Activated CD4-positive, alpha-beta memory T cell treated with anti-CD3 and anti-CD28 coated beads, Interleukin-2, amount 10 ng/mL, durations not matched to agents 7 days and 5 days (primary cell): ENCODE results near the gene KNG1. TPM values are rescaled to one million over a fixed set of nuclear protein-coding genes. Genes with fewer than 3 reads are reported as not detected.
"Not testable (repeated sequence)": the region's sequence is repeated elsewhere in the genome, so short reads cannot be mapped to it uniquely, and the experiment has no call there.

Experiments
- CTCF ChIA-PET: fragments of 350-600 bp; sonication (Branson Sonifier 250); formaldehyde crosslinking; loops from one replicate; lab custom pipeline; 2021; ENCODE audit warnings: antibody characterized with exemption, inconsistent platforms; lab: Charles Lee
- POLR2A ChIA-PET: fragments of 350-600 bp; sonication (Branson Sonifier 250); formaldehyde crosslinking; loops from one replicate; lab custom pipeline; 2021; ENCODE audit warnings: antibody characterized with exemption; lab: Charles Lee
- DNase-seq: peaks from one replicate; pipeline ENCODE4 v3.0.0-alpha.2; 2020
- H3K27ac Mint-ChIP-seq: one replicate; pipeline ENCODE4 v1.8.0; 2021; ENCODE audit warnings: mild to moderate bottlenecking, mixed read lengths
- H3K27me3 Mint-ChIP-seq: one replicate; pipeline ENCODE4 v1.8.0; 2021; ENCODE audit warnings: mixed read lengths
- H3K36me3 Mint-ChIP-seq: one replicate; pipeline ENCODE4 v1.8.0; 2021; ENCODE audit warnings: low read depth, mixed read lengths
- H3K4me1 Mint-ChIP-seq: one replicate; pipeline ENCODE4 v1.8.0; 2021; ENCODE audit warnings: mixed read lengths
- H3K4me3 Mint-ChIP-seq: one replicate; pipeline ENCODE4 v1.8.0; 2021; ENCODE audit warnings: mild to moderate bottlenecking, mixed read lengths
- H3K9me3 Mint-ChIP-seq: one replicate; pipeline ENCODE4 v1.8.0; 2021; ENCODE audit warnings: mixed read lengths
- total RNA-seq, 2 experiments: library from RNA; stranded (reverse); gene quantifications; one replicate each; pipeline ENCODE4 v1.2.3, GENCODE V29; 2021

KNG1 gene
- total RNA-seq, 2 experiments from 2014 or later: not detected

GRCh38 chr3:186693843-186694242 is 23.3 kb upstream of the KNG1 start:
- H3K27me3 Mint-ChIP-seq: peaks cover 31% of the 10 kb centered on the region
- CTCF ChIA-PET: no interaction called here
- H3K36me3 Mint-ChIP-seq: no peaks in the 10 kb centered on the region
- no peaks in the 10 kb centered on the region for H3K9me3 Mint-ChIP-seq
- POLR2A ChIA-PET: no interaction called here
- H3K4me1 Mint-ChIP-seq: no peaks in the 10 kb centered on the region
- no peak overlapping the region for H3K27ac Mint-ChIP-seq
- H3K4me3 Mint-ChIP-seq: no peak overlapping the region
- no peak for DNase-seq

DNA sequence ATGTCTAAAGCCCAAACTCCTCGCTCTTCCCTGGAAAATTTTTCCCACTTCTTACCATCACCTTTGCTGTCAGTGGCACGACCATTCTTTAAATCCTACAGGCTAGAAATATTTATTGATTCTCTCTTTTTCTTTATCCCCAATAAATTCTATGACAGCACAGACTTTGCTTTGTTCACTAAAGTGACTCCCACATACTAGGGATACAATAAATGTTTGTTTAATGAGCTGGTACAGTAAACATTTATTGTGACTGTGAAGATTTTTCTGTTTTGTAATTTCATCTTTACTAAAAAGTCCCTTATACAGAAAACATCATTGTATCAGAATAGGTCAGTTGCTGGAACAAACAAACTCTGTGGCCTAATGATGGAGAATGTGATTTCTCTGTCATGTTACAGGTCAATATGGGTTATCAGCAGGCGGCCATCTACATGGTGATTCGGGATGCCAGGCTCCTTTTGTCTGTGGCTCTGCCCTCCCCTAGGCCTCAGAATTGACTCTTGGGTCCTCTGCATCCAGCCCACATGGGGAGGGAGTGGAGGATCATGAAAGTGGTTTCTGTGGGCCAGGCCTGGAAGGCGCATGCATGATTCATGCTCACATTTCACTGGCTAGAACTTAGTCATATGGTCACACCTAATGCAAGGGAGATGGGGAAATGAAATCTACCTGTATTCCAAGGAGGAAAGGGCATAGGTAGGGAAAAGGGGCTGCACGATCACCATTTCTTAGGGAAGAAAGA is 22.7 kb upstream of the KNG1 start:
- no peak for DNase-seq
- Mint-ChIP-seq H3K4me1 (no peaks in the 10 kb centered on the region), H3K4me3 (no peak overlapping the region), H3K27ac (no peak overlapping the region), H3K36me3 (no peaks in the 10 kb centered on the region), H3K9me3 (no peaks in the 10 kb centered on the region), H3K27me3 (peaks cover 30% of the 10 kb centered on the region)
- ChIA-PET CTCF (no interaction called here), POLR2A (no interaction called here)

DNA sequence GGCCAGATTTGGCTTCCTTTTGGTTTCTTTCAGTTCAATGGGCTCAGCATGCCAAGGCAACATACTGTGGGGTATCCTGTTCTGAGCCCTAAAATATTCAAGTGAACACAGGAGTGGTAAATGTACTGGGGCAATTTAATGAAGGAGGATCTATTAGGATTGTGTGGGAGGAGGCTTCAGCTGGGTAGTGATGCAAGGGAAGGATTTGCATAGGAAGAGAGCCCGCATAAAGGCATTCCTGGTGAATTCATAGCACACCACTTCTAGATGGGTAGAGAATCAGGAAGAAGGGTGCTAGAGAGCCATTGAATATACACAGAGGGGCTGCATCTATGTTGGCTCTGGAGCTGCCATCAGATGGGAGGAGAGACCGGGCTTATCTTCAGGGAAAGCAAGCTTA is 20.6 kb upstream of the KNG1 start:
- Mint-ChIP-seq H3K27me3 (peaks cover 18% of the 10 kb centered on the region), H3K4me1 (peaks cover 9% of the 10 kb centered on the region), H3K36me3 (no peaks in the 10 kb centered on the region), H3K9me3 (no peaks in the 10 kb centered on the region), H3K4me3 (no peak overlapping the region), H3K27ac (no peak overlapping the region)
- POLR2A ChIA-PET: no interaction called here
- no peak for DNase-seq
- CTCF ChIA-PET: interaction anchor here (1.9 kb wide), 1 partner anchor 125 kb away, joined by 4 read pairs; no protein-coding TSS in a partner anchor

GRCh38 chr3:186697510-186697909 is 19.6 kb upstream of the KNG1 start:
- no peaks in the 10 kb centered on the region for H3K36me3 Mint-ChIP-seq
- CTCF ChIA-PET: interaction anchor here (1.9 kb wide), 1 partner anchor 124 kb away, joined by 4 read pairs; no protein-coding TSS in a partner anchor
- peaks cover 9% of the 10 kb centered on the region for H3K4me1 Mint-ChIP-seq

DNA sequence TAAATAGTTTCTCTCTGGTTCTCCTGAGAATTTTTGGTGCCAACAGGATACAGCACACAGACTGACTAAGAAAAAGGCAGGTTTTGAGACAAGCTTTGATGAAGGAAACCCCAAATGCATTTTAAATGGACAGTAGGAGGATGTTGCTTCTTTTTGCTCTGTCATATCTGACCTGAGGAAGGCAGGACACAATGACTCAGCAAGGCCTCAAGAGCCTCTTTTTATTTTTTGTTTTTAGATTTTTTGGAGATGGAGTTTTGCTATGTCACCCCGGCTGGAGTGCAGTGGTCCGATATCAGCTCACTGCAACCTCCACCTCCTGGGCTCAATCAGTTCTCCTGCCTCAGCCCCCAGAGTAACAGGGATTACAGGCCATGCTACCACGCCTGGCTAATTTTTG is 16.9 kb upstream of the KNG1 start:
- Mint-ChIP-seq H3K27me3 (peaks cover 24% of the 10 kb centered on the region), H3K27ac (no peak overlapping the region), H3K9me3 (no peaks in the 10 kb centered on the region), H3K4me3 (no peak overlapping the region), H3K4me1 (peaks cover 10% of the 10 kb centered on the region), H3K36me3 (no peaks in the 10 kb centered on the region)
- POLR2A ChIA-PET: interaction anchor here (1.0 kb wide), 1 partner anchor 83 kb away, joined by 4 read pairs; the partner anchor contains the start of gene EIF4A2
- DNase-seq: no peak
- CTCF ChIA-PET: no interaction called here

More at GRCh38 chr3:186697510-186697909, 19.6 kb upstream of the KNG1 start:
- H3K9me3 Mint-ChIP-seq: no peaks in the 10 kb centered on the region
- DNase-seq: no peak
- POLR2A ChIA-PET: no interaction called here
- no peak overlapping the region for H3K27ac Mint-ChIP-seq
- H3K27me3 Mint-ChIP-seq: peaks cover 16% of the 10 kb centered on the region
- H3K4me3 Mint-ChIP-seq: no peak overlapping the region

GRCh38 chr3:186702451-186702850 is 14.7 kb upstream of the KNG1 start:
- H3K4me3 Mint-ChIP-seq, CTCF ChIA-PET, H3K9me3 Mint-ChIP-seq, DNase-seq, H3K36me3 Mint-ChIP-seq, H3K27ac Mint-ChIP-seq, POLR2A ChIA-PET: not testable (repeated sequence)
- Mint-ChIP-seq H3K27me3 (peaks cover 37% of the 10 kb centered on the region), H3K4me1 (peaks cover 20% of the 10 kb centered on the region)

- H3K4me1 Mint-ChIP-seq: peaks cover 12% of the 10 kb centered on the region
- ChIA-PET CTCF (no interaction called here), POLR2A (interaction anchor here (1.8 kb wide), 1 partner anchor 77 kb away, joined by 5 read pairs; the partner anchor contains the start of gene EIF4A2)
- no peak overlapping the region for H3K4me3 Mint-ChIP-seq
- H3K9me3 Mint-ChIP-seq: no peaks in the 10 kb centered on the region
- DNase-seq: peak; percentile 62
- no peak overlapping the region for H3K27ac Mint-ChIP-seq
- H3K36me3 Mint-ChIP-seq: no peaks in the 10 kb centered on the region
- H3K27me3 Mint-ChIP-seq: peaks cover 54% of the 10 kb centered on the region
Measured at GRCh38 chr3:186705882-186706780, 11.0 kb upstream of the KNG1 start.

GRCh38 chr3:186708983-186709679 is 8.0 kb upstream of the KNG1 start:
- H3K27me3 Mint-ChIP-seq: peaks cover 49% of the 10 kb centered on the region
- CTCF ChIA-PET: no interaction called here
- H3K4me3 Mint-ChIP-seq: no peak overlapping the region
- no peaks in the 10 kb centered on the region for H3K36me3 Mint-ChIP-seq
- no peak overlapping the region for H3K27ac Mint-ChIP-seq
- peaks cover 10% of the 10 kb centered on the region for H3K4me1 Mint-ChIP-seq
- no peaks in the 10 kb centered on the region for H3K9me3 Mint-ChIP-seq
- DNase-seq: no peak
- POLR2A ChIA-PET: no interaction called here

GRCh38 chr3:186710694-186711093 is 6.5 kb upstream of the KNG1 start:
- peaks cover 10% of the 10 kb centered on the region for H3K4me1 Mint-ChIP-seq
- H3K9me3 Mint-ChIP-seq, DNase-seq, H3K4me3 Mint-ChIP-seq, H3K36me3 Mint-ChIP-seq, H3K27ac Mint-ChIP-seq, POLR2A ChIA-PET, CTCF ChIA-PET: not testable (repeated sequence)
- H3K27me3 Mint-ChIP-seq: peaks cover 44% of the 10 kb centered on the region

- Mint-ChIP-seq H3K27me3 (peaks cover 27% of the 10 kb centered on the region), H3K27ac (no peak overlapping the region), H3K36me3 (no peaks in the 10 kb centered on the region), H3K4me1 (no peaks in the 10 kb centered on the region), H3K4me3 (no peak overlapping the region), H3K9me3 (no peaks in the 10 kb centered on the region)
- no peak for DNase-seq
- CTCF ChIA-PET: no interaction called here
- POLR2A ChIA-PET: no interaction called here
Measured at GRCh38 chr3:186713499-186713898, 3.7 kb upstream of the KNG1 start.

DNA sequence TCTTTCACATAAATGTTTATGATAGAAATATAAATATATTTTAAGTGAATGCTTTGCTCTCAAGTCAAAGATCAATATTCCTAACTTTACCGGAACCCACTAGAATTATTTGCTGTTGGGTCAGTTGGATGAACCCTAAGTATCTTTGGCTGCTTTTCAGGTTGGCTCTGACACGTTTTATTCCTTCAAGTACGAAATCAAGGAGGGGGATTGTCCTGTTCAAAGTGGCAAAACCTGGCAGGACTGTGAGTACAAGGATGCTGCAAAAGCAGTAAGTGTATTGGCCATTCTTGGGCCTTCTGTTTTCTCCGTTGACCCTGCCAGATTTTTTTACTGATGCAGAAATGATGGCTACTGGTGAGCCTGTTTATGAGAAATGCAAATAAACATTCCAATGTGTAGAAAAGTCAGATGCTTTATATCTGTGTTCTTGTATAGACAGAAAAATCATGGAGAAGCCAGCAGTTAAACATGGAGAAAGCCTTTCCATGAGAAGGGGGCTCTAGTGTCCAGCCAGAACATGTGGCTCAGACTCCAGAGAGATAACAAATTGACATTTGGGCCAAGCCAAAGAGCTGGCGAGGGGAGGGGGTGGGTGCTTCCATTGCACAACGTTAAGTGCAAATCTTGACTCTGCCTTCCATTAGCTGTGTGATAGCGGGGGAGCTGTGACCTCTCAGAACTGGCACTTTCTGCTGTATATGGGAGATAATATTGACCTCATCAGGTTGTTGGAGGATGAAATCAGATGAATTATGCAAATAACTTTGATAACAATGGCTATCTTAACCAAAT is 3.0 kb downstream of the KNG1 start:
- Mint-ChIP-seq H3K27me3 (peaks cover 19% of the 10 kb centered on the region), H3K4me3 (no peak overlapping the region), H3K4me1 (no peaks in the 10 kb centered on the region), H3K9me3 (no peaks in the 10 kb centered on the region), H3K36me3 (no peaks in the 10 kb centered on the region), H3K27ac (no peak overlapping the region)
- CTCF ChIA-PET: no interaction called here
- no peak for DNase-seq
- POLR2A ChIA-PET: no interaction called here

GRCh38 chr3:186722457-186722856 is 5.3 kb downstream of the KNG1 start:
- peaks cover 19% of the 10 kb centered on the region for H3K27me3 Mint-ChIP-seq
- H3K4me1 Mint-ChIP-seq: no peaks in the 10 kb centered on the region
- H3K9me3 Mint-ChIP-seq: no peaks in the 10 kb centered on the region
- H3K4me3 Mint-ChIP-seq: no peak overlapping the region
- CTCF ChIA-PET: no interaction called here
- H3K27ac Mint-ChIP-seq: no peak overlapping the region
- no peak for DNase-seq
- no peaks in the 10 kb centered on the region for H3K36me3 Mint-ChIP-seq
- POLR2A ChIA-PET: no interaction called here
